DND-41 (cell line): ENCODE measurements around the gene MICU1.

Experiments used
- EZH2 ChIP-seq: IDR thresholded peaks from 3 replicates; pipeline ENCODE4 v1.6.1; 2012; ENCODE audit warnings: borderline replicate concordance, low read depth, mild to moderate bottlenecking, moderate library complexity, low read length, inconsistent platforms; ENCODE audit not compliant: severe bottlenecking
- TF ChIP-seq, protein P1 (sequence below): IDR thresholded peaks from 2 replicates; pipeline ENCODE4 v1.5.1; 2012; ENCODE audit warnings: borderline replicate concordance, low read length, moderate library complexity, mild to moderate bottlenecking; ENCODE audit not compliant: poor library complexity, severe bottlenecking; ENCODE audit errors: extremely low read depth

DNA sequence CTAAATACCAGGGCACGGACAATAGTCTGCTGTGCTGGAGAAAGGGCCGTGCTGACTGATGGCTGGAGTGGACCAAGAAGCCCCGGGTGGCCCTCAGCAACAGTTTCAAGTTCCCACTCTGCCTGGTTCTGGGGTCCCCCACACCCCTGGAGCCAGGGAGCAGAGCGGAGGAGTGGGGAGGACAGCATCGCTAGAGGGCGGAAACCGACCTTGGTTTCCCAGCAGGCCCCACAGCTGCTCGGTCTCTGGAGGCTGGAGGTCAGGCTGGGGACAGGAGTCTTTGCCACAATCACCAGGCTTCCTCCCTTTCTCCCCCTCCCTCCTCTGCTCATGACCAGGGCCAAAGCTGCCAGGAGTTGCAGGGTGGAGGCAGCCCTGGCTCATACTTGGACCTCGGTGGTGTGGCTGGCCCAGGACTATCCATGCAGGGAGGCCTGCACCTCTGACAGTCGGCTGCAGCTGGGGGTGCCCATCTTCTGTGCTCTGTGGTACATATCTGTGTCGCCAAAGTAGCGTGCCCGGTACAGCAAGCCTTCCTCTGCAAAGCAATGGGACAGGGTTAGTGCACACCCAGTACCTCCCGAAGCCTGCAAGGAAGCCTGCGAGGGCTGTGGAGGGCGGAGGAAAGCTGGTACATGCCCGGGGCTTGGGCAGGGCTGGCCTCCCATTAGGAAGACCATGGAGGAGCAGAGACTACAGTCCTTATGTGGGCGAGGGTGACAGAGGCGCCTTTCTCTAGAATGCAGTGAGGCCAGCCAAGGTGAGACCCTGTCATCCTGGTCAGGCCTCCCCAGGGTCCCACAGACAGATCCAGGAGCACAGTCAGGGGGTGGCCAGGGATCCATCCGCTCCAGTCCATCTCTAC, 290.3 kb downstream of the MICU1 start:
- TF ChIP-seq, protein P1, sequence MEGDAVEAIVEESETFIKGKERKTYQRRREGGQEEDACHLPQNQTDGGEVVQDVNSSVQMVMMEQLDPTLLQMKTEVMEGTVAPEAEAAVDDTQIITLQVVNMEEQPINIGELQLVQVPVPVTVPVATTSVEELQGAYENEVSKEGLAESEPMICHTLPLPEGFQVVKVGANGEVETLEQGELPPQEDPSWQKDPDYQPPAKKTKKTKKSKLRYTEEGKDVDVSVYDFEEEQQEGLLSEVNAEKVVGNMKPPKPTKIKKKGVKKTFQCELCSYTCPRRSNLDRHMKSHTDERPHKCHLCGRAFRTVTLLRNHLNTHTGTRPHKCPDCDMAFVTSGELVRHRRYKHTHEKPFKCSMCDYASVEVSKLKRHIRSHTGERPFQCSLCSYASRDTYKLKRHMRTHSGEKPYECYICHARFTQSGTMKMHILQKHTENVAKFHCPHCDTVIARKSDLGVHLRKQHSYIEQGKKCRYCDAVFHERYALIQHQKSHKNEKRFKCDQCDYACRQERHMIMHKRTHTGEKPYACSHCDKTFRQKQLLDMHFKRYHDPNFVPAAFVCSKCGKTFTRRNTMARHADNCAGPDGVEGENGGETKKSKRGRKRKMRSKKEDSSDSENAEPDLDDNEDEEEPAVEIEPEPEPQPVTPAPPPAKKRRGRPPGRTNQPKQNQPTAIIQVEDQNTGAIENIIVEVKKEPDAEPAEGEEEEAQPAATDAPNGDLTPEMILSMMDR: no peak
- no peak for TF ChIP-seq EZH2
